Loucy (cell line): ENCODE measurements around the gene NAALADL2.

Experiments used
- CTCF ChIP-seq: fragments of 200-600 bp; sonication (generic); conservative IDR thresholded peaks from 2 replicates; pipeline ENCODE4 v1.5.1; 2014; ENCODE audit warnings: mild to moderate bottlenecking, antibody characterized with exemption, low read length
- EZH2phosphoT487 ChIP-seq: fragments of 200-600 bp; IDR thresholded peaks from 2 replicates; pipeline ENCODE4 v1.6.1; 2018; ENCODE audit warnings: antibody characterized with exemption, mild to moderate bottlenecking, moderate library complexity, borderline replicate concordance

GRCh38 chr3:175554801-175555200 lies 695.7 kb downstream of the NAALADL2 start:
- no peak for TF ChIP-seq CTCF
- no peak for TF ChIP-seq EZH2phosphoT487
